GM12892 (cell line): ENCODE measurements around the gene STAC.
"Not testable (repeated sequence)": the region's sequence is repeated elsewhere in the genome, so short reads cannot be mapped to it uniquely, and the experiment has no call there.

Experiments
- DNase-seq: peaks from one replicate; pipeline ENCODE4 v3.0.0; 2011; ENCODE audit not compliant: insufficient read length
- FAIRE-seq: peaks from 2 replicates; lab custom pipeline; 2011; peaks lifted over from hg19 to GRCh38; lab: Jason Lieb, UNC
- POLR2A ChIP-seq: IDR thresholded peaks from 2 replicates; pipeline ENCODE4 v1.6.1; 2011; ENCODE audit warnings: low read depth, low read length, control low read depth
- POLR2AphosphoS5 ChIP-seq: IDR thresholded peaks from 2 replicates; pipeline ENCODE4 v1.6.1; 2011; ENCODE audit warnings: low read depth, low read length, control low read depth
- TAF1 ChIP-seq: IDR thresholded peaks from 2 replicates; pipeline ENCODE4 v1.6.1; 2011; ENCODE audit warnings: low read depth, mild to moderate bottlenecking, control low read depth, low read length, borderline replicate concordance

STAC gene

DNA sequence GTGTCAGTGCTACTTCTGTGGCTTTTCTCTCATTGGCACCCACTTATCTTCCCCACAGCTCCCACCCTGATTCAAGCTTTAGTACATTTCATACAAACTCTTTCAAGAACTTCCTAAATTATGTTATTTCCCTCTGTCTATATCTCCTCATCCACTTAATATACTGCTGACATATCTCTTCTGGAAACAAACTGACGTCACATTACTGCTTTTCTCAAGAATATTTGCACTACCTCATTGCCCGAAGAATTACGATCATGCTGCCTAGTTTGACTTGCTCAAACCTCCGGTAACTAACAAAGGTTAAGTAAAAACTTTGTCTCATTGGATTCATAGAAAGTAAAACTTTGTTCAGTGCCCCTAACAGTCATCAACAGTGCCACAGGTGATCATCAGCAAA is 76.5 kb downstream of the STAC start:
- no peak for TF ChIP-seq POLR2A
- TF ChIP-seq POLR2AphosphoS5: no peak
- TF ChIP-seq TAF1: no peak
- DNase-seq (no peak), FAIRE-seq (no peak)

DNA sequence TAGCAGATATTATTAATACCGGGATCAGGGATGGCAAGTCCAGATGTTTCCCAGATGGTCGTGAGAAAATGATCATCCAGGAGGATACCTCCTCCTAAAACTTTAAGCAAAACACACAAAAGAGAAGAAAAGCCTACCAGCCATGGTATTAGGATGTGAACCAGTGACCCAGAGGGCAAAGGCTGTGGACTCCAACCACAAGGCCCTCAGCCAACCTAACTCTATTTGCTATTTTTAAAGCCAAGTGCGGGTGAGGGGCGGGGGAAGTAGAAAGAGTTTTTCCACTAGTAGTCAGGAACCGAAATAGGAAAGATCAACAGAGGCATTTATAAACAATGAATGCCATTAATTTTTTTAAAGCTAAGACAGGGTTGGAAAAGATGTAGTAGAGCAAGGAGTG is 77.4 kb downstream of the STAC start:
- TF ChIP-seq TAF1: no peak
- no peak for TF ChIP-seq POLR2AphosphoS5
- TF ChIP-seq POLR2A: no peak
- FAIRE-seq (no peak), DNase-seq (no peak)

DNA sequence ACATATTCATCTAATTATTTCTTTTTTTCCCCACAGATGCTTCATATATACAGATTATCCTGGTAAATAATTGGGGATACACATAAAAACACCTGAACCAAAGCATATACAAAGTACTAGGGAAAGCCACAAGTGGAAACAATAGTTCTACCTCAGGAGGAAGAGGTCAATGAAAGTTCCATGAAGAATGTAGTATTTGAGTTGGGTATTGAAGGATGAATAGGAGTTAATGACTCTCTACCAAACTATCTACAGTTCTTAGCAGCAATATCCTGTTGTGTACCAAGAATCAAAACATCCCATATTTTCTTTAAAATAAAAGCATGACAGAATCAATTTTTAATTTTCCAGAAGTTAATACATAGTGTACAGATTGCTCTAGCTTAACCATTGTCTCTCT is 78.9 kb downstream of the STAC start:
- TF ChIP-seq POLR2A: no peak
- no peak for TF ChIP-seq TAF1
- TF ChIP-seq POLR2AphosphoS5: no peak
- FAIRE-seq (no peak), DNase-seq (no peak)

GRCh38 chr3:36461597-36461996 is 81.3 kb downstream of the STAC start:
- no peak for FAIRE-seq
- DNase-seq: no peak
- no peak for TF ChIP-seq POLR2A
- no peak for TF ChIP-seq POLR2AphosphoS5
- no peak for TF ChIP-seq TAF1

- not testable (repeated sequence) for FAIRE-seq, DNase-seq
Observed at GRCh38 chr3:36472045-36472444, 91.7 kb downstream of the STAC start.

DNA sequence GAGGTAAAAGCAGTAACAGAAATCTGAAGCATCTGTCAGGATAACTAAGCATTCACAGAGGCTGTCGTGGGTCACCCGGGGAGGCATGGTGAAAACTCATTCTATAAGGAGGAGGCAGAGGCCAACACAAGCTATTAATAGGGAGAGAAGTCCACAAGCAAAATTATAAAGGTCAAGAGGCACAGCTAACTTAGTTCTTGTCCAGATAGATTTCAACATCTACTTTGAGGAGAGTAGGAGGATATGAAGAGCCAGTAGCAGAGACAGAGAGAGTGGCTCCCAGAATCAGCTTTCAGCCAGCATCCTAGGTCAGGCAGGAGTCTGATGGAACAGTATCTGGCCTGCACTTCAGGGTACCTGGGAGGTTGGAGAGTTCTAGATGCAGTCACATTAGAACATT is 95.3 kb downstream of the STAC start:
- TF ChIP-seq POLR2AphosphoS5 (no peak), POLR2A (no peak), TAF1 (no peak)
- FAIRE-seq: no peak

GRCh38 chr3:36476286-36476942 is 96.1 kb downstream of the STAC start:
- FAIRE-seq: no peak

More for the DNA sequence above, 95.3 kb downstream of the STAC start:
- DNase-seq: no peak

DNA sequence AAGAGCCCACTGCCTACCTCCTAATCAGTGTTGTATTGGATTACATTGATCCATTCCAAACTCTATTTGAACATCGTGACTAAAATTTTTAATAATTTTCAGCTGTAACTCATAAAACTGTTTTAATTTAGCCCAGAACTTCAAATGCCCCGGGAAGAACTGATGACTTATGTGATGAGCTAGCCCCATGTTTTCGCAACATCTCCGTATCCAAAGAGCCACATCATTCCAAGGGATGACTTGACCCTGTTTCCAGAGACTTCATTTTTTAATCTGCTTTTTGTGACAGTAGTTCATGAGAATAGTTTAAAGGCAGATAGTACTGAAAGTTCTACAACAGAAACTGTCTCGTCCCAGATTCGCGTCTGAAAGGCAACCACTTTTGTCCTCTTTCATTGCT is 97.4 kb downstream of the STAC start:
- TF ChIP-seq POLR2AphosphoS5: no peak
- no peak for TF ChIP-seq TAF1
- no peak for TF ChIP-seq POLR2A
- DNase-seq: no peak
- FAIRE-seq: no peak

More at GRCh38 chr3:36476286-36476942, 96.1 kb downstream of the STAC start:
- no peak for DNase-seq
- TF ChIP-seq TAF1 (no peak), POLR2AphosphoS5 (no peak), POLR2A (no peak)

- TF ChIP-seq POLR2A: no peak
- no peak for TF ChIP-seq TAF1
- no peak for TF ChIP-seq POLR2AphosphoS5
Observed at GRCh38 chr3:36480911-36481648, 100.8 kb downstream of the STAC start.

GRCh38 chr3:36482256-36482655 is 102.0 kb downstream of the STAC start:
- no peak for DNase-seq
- FAIRE-seq: no peak
- TF ChIP-seq POLR2A (no peak), TAF1 (no peak), POLR2AphosphoS5 (no peak)

More at GRCh38 chr3:36480911-36481648, 100.8 kb downstream of the STAC start:
- DNase-seq (no peak), FAIRE-seq (no peak)

DNA sequence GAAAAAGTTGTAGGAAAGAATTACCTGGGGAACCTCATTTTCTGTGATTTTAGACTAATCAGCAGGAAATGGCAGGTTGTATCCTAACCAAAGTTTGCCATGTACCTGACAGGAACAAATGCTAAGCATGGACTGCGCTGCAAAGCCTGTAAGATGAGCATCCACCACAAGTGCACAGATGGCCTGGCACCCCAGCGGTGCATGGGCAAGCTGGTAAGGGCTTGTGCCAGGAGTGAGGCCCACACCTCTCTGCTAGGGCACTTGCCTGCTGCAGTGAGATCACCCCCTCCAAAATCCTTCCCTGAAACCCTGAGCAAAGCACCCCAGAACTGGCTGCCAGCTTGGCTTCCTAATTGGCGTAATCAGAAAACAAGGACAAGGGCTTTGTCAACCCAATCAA is 102.6 kb downstream of the STAC start:
- DNase-seq: no peak
- TF ChIP-seq POLR2A: no peak
- no peak for FAIRE-seq

DNA sequence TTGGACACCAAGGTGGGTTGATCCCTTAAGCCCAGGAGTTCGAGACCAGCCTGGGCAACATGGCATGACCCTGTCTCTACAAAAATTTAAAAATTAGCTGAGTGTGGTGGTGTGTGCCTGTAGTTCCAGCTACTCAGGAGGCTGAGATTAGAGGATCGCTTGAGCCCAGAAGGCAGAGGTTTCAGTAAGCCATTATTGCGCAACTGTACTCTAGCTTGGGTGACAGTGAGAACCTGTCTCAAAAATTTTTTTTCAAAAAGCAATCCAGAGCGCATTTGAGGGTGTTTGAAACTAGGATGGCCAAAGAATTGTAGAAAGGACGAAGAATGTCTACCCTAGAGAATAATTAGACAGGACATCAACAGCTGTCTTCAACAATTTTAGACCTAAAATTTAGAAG is 103.4 kb downstream of the STAC start:
- DNase-seq (no peak), FAIRE-seq (no peak)
- no peak for TF ChIP-seq POLR2A
- no peak for TF ChIP-seq TAF1
- no peak for TF ChIP-seq POLR2AphosphoS5

DNA sequence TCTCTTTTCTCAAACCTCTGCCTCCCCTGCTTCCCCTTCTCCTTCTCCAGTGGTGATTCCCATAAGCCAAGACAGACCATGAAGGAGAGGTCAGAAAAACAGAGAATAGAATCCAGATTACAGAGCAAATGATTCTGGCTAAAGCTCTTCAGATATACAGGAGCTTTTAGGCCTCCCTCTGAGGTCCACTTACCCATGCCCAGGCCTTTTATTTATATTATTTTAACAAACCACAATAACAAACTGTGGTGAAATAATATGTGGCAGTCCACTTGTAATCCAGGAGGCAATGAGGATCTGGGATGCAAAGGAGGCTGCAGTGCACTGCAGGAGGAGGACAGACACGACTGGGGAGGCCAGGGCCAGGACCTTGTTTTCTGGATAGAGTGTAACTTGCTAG is 104.1 kb downstream of the STAC start:
- no peak for FAIRE-seq
- TF ChIP-seq POLR2AphosphoS5: no peak
- no peak for TF ChIP-seq TAF1
- TF ChIP-seq POLR2A: no peak
- no peak for DNase-seq
